Measurements from ENCODE around the gene GPR85. TPM values are rescaled to one million over a fixed set of nuclear protein-coding genes. Genes with fewer than 3 reads are reported as not detected.
"Not testable (repeated sequence)": the region's sequence is repeated elsewhere in the genome, so short reads cannot be mapped to it uniquely, and the experiment has no call there.

Gene GPR85
- total and polyA plus RNA-seq, 2 experiments from 2014 or later = 0.31 to 4.9 TPM

DNA sequence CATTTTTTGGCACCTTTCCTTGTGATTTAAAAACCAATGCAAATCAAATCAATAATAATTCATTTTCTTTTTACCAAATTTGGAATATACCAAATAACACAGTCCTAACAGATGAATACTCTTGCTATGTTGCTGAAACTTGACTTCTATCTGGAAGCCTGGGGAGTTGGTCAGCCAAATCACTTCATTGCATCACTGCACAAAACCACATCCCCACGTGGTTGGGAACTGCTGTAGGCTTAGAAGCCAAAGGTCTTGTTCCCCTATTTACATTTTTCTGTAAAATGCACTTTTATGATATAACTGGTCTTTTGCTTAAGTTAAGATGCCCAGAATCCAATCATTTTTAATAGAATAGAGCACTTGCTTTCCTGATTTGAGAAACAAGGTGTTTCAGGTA is 15.2 kb downstream of the GPR85 start:
- WGBS (ENCODE audit: low lambda C conversion rate, missing lambda C conversion rate) = 4% methylated on average over 1 of the region's 1 CpG
- H3K4me1 ChIP-seq (ENCODE audit: insufficient read depth) = no peaks in the 10 kb centered on the region
- H2AFZ ChIP-seq = no peak overlapping the region
- H3K9me3 ChIP-seq (ENCODE audit: low read depth) = no peaks in the 10 kb centered on the region
- no peak overlapping the region for H3K4me3 ChIP-seq
- no peak overlapping the region for H3K27ac ChIP-seq
- TF ChIP-seq EZH2phosphoT487 (IDR thresholded peaks at IDR 0.05; ENCODE audit: low read depth, severe bottlenecking, unreplicated experiment) (no peak), EZH2 (IDR thresholded peaks at IDR 0.05; ENCODE audit: borderline replicate concordance) (no peak), CTCF (IDR thresholded peaks at IDR 0.05; ENCODE audit: poor library complexity) (no peak)
- H3K36me3 ChIP-seq (replicated peaks; ENCODE audit: insufficient read depth, low read depth) = no peaks in the 10 kb centered on the region
- no peaks in the 10 kb centered on the region for H3K9me2 ChIP-seq (replicated peaks; ENCODE audit: insufficient read depth)
- H3K27me3 ChIP-seq = no peaks in the 10 kb centered on the region
- no peak overlapping the region for H3K4me2 ChIP-seq
- DNase-seq (ENCODE audit: low spot score) = no peak
- H4K20me1 ChIP-seq (ENCODE audit: insufficient read depth, poor library complexity, severe bottlenecking) = no peaks in the 10 kb centered on the region
- H3K79me2 ChIP-seq = no peaks in the 10 kb centered on the region

DNA sequence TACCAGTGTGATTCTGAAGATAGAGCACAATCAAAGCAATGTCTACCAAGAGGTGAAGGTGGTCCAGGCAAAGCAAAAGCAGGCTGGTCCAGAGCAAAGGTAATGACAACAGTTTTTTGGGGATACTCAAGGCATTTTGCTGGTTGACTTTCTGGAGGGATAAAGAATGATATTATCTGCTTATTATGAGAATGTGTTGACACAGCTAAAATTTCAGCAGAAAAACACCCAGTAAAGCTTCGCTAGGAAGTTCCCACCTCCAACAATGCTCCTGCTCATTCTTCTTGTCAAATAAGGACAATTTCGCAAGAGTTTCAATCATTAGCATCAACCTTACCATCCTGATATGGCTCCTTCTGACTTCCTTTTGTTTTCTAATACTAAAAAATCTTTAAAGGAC is 24.1 kb downstream of the GPR85 start:
- H3K4me1 ChIP-seq (ENCODE audit: insufficient read depth) = no peaks in the 10 kb centered on the region
- WGBS (ENCODE audit: low lambda C conversion rate, missing lambda C conversion rate) = 90% methylated on average over 2 of the region's 2 CpGs
- no peaks in the 10 kb centered on the region for H3K36me3 ChIP-seq (replicated peaks; ENCODE audit: insufficient read depth, low read depth)
- H3K79me2 ChIP-seq = no peaks in the 10 kb centered on the region
- H3K27ac ChIP-seq = no peak overlapping the region
- H3K4me2 ChIP-seq = no peak overlapping the region
- H3K4me3 ChIP-seq = no peak overlapping the region
- H3K9me3 ChIP-seq (ENCODE audit: low read depth) = no peaks in the 10 kb centered on the region
- no peak overlapping the region for H2AFZ ChIP-seq
- no peak for DNase-seq (ENCODE audit: low spot score)
- H4K20me1 ChIP-seq (ENCODE audit: insufficient read depth, poor library complexity, severe bottlenecking) = no peaks in the 10 kb centered on the region
- H3K27me3 ChIP-seq = no peaks in the 10 kb centered on the region
- TF ChIP-seq EZH2phosphoT487 (IDR thresholded peaks at IDR 0.05; ENCODE audit: low read depth, severe bottlenecking, unreplicated experiment) (no peak), EZH2 (IDR thresholded peaks at IDR 0.05; ENCODE audit: borderline replicate concordance) (no peak), CTCF (IDR thresholded peaks at IDR 0.05; ENCODE audit: poor library complexity) (no peak)
- no peaks in the 10 kb centered on the region for H3K9me2 ChIP-seq (replicated peaks; ENCODE audit: insufficient read depth)

DNA sequence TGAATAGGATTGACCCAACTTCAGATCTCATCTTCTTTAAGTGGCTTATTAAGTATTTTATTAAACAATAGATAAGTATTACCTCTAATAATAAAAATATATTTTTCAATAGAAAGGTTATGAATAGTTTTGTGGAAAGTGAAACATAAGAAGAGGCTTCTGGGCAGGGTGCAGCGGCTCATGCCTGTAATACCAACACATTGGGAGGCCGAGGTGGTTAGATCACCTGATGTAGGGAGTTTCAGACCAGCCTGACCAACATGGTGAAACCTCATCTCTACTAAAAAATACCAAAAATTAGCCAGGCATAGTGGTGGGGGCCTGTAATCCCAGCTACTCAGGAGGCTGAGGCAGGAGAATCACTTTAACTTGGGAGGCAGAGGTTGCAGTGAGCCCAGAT is 26.5 kb downstream of the GPR85 start:
- Histone ChIP-seq H2AFZ (no peak overlapping the region), H3K27ac (no peak overlapping the region), H3K4me3 (no peak overlapping the region), H3K27me3 (no peaks in the 10 kb centered on the region), H3K79me2 (no peaks in the 10 kb centered on the region), H3K36me3 (replicated peaks; ENCODE audit: insufficient read depth, low read depth) (no peaks in the 10 kb centered on the region), H4K20me1 (ENCODE audit: insufficient read depth, poor library complexity, severe bottlenecking) (no peaks in the 10 kb centered on the region), H3K4me2 (no peak overlapping the region), H3K9me2 (replicated peaks; ENCODE audit: insufficient read depth) (no peaks in the 10 kb centered on the region), H3K9me3 (ENCODE audit: low read depth) (no peaks in the 10 kb centered on the region), H3K4me1 (ENCODE audit: insufficient read depth) (no peaks in the 10 kb centered on the region)
- WGBS (ENCODE audit: low lambda C conversion rate, missing lambda C conversion rate) = 85% methylated on average over 2 of the region's 2 CpGs
- TF ChIP-seq CTCF (IDR thresholded peaks at IDR 0.05; ENCODE audit: poor library complexity) = no peak
- TF ChIP-seq EZH2phosphoT487 (IDR thresholded peaks at IDR 0.05; ENCODE audit: low read depth, severe bottlenecking, unreplicated experiment) = no peak
- no peak for TF ChIP-seq EZH2 (IDR thresholded peaks at IDR 0.05; ENCODE audit: borderline replicate concordance)
- no peak for DNase-seq (ENCODE audit: low spot score)

DNA sequence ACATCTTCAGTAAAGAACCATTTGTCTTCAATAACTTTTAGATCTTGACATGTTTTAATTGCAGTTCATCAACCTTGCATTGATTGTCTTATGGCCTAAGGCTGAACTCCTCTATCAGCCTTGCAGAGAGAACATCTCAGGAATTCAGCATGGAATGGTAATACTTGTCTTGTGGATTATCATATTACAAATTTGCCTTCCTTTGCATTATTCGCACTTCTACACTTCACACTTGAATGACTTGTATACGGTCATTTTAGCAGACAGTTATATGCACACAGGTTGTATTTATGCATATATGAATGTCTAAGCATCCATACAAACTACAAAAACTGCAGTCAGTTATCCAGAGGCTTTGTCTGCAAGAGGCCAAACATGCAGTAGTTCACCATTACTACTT is 31.7 kb downstream of the GPR85 start:
- no peak overlapping the region for H3K27ac ChIP-seq
- no peak for DNase-seq (ENCODE audit: low spot score)
- H2AFZ ChIP-seq = no peak overlapping the region
- H3K9me2 ChIP-seq (replicated peaks; ENCODE audit: insufficient read depth) = no peaks in the 10 kb centered on the region
- H3K4me3 ChIP-seq = no peak overlapping the region
- no peak overlapping the region for H3K4me2 ChIP-seq
- no peaks in the 10 kb centered on the region for H3K79me2 ChIP-seq
- TF ChIP-seq EZH2phosphoT487 (IDR thresholded peaks at IDR 0.05; ENCODE audit: low read depth, severe bottlenecking, unreplicated experiment) = no peak
- no peak for TF ChIP-seq CTCF (IDR thresholded peaks at IDR 0.05; ENCODE audit: poor library complexity)
- no peak for TF ChIP-seq EZH2 (IDR thresholded peaks at IDR 0.05; ENCODE audit: borderline replicate concordance)
- H3K9me3 ChIP-seq (ENCODE audit: low read depth) = no peaks in the 10 kb centered on the region
- no peaks in the 10 kb centered on the region for H3K4me1 ChIP-seq (ENCODE audit: insufficient read depth)
- no peaks in the 10 kb centered on the region for H4K20me1 ChIP-seq (ENCODE audit: insufficient read depth, poor library complexity, severe bottlenecking)
- no peaks in the 10 kb centered on the region for H3K36me3 ChIP-seq (replicated peaks; ENCODE audit: insufficient read depth, low read depth)
- WGBS (ENCODE audit: low lambda C conversion rate, missing lambda C conversion rate) = 38% methylated on average over 2 of the region's 2 CpGs
- no peaks in the 10 kb centered on the region for H3K27me3 ChIP-seq

- not testable (repeated sequence) for H3K36me3 ChIP-seq (replicated peaks; ENCODE audit: insufficient read depth, low read depth); H3K27ac ChIP-seq; H3K4me3 ChIP-seq; H3K9me3 ChIP-seq (ENCODE audit: low read depth); H2AFZ ChIP-seq; H3K4me2 ChIP-seq; H3K4me1 ChIP-seq (ENCODE audit: insufficient read depth); H4K20me1 ChIP-seq (ENCODE audit: insufficient read depth, poor library complexity, severe bottlenecking); H3K79me2 ChIP-seq; DNase-seq (ENCODE audit: low spot score); H3K27me3 ChIP-seq; H3K9me2 ChIP-seq (replicated peaks; ENCODE audit: insufficient read depth)
- WGBS (ENCODE audit: low lambda C conversion rate, missing lambda C conversion rate) = 77% methylated on average over 3 of the region's 3 CpGs
These were observed 32.4 kb downstream of the GPR85 start for GRCh38 chr7:113054272-113054671.
